OCI-LY1 (cell line): ENCODE results near the gene KCTD18.

Experiments
- CTCF ChIP-seq: fragments of 200-600 bp; sonication (generic), shearing (Covaris generic); IDR thresholded peaks from 2 replicates; pipeline ENCODE4 v1.5.1; 2017; ENCODE audit warnings: mild to moderate bottlenecking, antibody characterized with exemption, low read length, moderate library complexity, mixed read lengths
- EZH2 ChIP-seq: fragments of 200-600 bp; sonication (generic), shearing (Covaris generic); IDR thresholded peaks from 2 replicates; pipeline ENCODE4 v1.8.0; 2017; ENCODE audit warnings: borderline replicate concordance, mixed run types, mild to moderate bottlenecking, antibody characterized with exemption, low read length, moderate library complexity, mixed read lengths

GRCh38 chr2:200451511-200451910 lies 58.4 kb downstream of the KCTD18 start:
- TF ChIP-seq CTCF (no peak), EZH2 (no peak)
